GM21717 (cell line): ENCODE measurements around the gene SMNDC1.
"Not testable (repeated sequence)": the region's sequence is repeated elsewhere in the genome, so short reads cannot be mapped to it uniquely, and the experiment has no call there.

Experiments
- ATAC-seq: cut with Tn5 transposase; IDR thresholded peaks from one replicate; pipeline ENCODE4 v1.9.1; 2021; ENCODE audit warnings: mild to moderate bottlenecking, moderate library complexity; ENCODE audit not compliant: unreplicated experiment

The SMNDC1 gene

DNA sequence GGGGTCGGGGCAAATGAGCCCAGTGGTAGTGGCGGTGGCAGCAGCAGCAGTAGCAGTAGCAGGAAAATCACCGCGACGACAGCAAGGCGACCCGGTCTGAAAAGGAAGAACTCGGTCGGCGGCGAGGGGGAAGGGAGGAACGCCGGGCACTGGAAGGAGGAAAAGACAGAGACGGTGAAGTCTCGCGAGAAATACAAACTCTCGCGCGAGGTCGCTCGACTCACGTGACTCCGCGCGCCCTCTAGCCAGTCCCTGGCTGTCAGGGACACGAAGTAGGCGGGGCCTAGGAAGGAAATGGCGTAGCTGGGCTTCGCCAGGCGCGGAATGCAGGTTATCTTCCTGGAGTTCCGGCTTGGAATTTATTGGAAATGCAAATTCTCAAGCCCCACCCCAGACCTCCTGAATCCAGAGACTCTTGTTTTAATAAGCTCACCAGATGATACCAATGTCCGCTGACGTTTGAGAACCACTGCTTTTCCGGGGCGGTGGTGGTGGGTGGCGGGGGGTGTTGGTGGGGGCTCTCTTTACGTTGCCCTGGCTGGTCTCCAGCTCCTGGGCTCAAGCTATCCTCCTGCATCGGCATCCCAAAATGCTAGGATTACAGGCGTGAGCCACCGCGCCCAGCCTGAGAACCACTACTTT lies at the start of gene SMNDC1:
SMNDC1 (minus strand) TSS at position 141 of the 642 bp plus-strand sequence. CDS start 1,333 bp downstream, outside the sequence.
- peak; percentile 88 for ATAC-seq

DNA sequence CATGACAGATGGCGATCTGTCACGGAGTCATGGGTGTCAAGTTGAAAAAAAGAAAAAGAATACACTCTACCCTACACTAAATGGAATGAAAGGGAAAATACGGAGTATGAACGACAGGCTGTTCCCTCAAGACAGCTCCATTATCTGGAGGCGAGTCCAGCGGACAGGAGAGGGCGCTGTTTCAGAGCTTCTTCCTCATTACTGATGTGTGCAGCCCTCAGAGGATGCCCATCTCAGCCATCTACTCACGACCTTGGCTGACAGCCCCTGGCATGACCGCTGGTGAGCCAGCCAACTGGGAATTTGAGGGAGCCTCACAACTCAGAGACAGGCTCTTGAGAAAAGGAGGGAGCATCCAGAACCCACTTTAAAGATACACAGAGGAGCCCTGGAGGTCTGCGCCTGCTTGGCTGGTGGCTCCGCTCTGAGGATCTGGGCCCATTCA lies 49.6 kb upstream of the SMNDC1 start:
- no peak for ATAC-seq

- no peak for ATAC-seq
These were observed 48.8 kb upstream of the SMNDC1 start for GRCh38 chr10:110353244-110354119.

- no peak for ATAC-seq
These were observed 48.2 kb upstream of the SMNDC1 start for GRCh38 chr10:110352930-110353243.

GRCh38 chr10:110350812-110351211 lies 46.1 kb upstream of the SMNDC1 start:
- ATAC-seq = no peak

DNA sequence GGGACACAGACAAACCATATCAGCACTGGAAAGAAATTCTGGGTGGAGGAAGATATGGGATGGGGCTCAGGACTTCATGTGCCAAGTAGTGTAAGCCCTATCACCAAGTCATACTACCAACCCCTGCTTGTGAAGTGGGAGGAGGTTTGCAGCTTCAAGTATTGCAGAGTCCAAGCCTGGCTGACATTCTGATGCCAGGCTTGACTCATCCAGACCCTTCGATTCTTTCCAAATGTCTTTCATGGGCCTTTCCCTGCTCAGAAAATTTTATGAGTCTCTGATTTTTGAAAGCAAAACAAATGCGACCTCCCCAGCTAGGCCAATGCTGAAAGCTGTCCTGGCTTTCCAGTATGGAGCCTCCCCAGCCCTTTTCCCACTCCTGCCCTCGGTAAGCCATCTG lies 45.1 kb upstream of the SMNDC1 start:
- no peak for ATAC-seq

DNA sequence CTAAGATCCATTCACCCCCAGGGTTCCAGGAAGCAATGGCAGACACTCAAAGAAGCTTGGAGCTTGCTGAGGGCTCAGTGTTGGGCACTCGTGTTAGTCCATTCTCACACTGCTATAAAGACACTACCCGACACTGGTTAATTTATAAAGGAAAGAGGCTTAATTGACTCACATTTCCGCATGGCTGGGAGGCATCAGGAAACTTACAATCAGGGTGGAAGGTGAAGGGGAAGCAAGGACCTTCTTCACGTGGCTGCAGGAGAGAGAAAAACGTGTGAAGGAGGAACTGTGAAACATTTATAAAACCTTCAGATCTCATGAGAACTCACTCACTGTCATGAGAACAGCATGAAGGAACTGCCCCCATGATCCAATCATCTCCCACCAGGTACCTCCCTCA lies 44.7 kb upstream of the SMNDC1 start:
- no peak for ATAC-seq

- ATAC-seq = no peak
These were observed 43.6 kb upstream of the SMNDC1 start for GRCh38 chr10:110348336-110348735.

DNA sequence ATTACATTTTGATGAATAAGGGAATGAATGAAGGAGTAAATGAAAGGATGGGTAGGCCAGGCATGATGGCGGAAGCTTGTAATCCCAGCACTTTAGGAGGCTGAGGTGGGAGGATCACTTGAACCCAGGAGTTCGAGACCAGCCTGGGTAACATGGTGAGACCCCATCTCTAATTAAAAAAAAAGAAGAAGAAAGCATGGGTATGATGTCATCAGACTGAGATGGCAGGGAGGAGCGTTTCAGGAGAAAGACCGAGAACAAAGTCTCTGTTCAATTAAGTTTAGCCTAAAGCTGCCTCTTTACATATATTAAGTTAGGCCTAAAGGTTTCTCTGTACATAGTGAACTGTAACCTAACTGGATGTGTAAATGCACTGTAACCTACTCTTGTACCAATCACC lies 42.2 kb upstream of the SMNDC1 start:
- no peak for ATAC-seq

- ATAC-seq = no peak
These were observed 40.6 kb upstream of the SMNDC1 start for GRCh38 chr10:110345286-110345685.

DNA sequence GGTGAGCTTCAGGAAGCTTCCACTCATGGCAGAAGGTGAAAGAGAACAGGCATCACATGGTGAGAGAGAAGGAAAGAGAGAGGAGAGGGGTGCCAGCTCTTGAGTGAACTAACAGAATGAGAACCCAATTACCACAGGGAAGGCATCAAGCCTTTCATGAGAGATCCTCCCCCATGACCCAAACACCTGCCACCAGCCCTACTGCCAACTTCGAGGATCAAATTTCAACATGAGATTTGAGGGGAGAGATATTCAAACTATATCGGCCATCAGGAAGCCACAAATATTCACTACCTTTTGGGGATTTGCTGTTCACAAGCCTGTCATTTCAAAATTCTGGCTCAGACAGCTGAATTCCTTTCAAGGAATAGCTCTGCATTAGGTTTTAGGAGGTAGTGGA lies 39.9 kb upstream of the SMNDC1 start:
- ATAC-seq = no peak

GRCh38 chr10:110343947-110344346 lies 39.2 kb upstream of the SMNDC1 start:
- no peak for ATAC-seq

- no peak for ATAC-seq
These were observed 36.1 kb upstream of the SMNDC1 start for GRCh38 chr10:110340816-110341215.

DNA sequence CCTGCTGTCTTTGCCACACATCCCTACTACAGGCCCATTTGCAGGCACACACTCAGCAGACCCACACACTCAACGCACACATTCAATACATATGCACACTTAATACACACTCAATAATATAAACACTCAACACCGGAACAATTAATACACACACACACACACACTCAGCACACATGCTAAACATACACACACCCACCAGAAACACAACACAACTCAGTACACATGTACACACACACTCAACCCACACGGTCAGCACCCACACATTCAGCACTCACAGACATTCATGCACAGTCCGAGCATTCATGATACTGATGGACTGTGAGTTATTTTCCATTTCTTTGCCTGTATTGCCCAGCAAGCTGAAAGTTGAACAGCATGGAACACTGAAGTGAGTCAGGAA lies 35.4 kb upstream of the SMNDC1 start:
- ATAC-seq = no peak

DNA sequence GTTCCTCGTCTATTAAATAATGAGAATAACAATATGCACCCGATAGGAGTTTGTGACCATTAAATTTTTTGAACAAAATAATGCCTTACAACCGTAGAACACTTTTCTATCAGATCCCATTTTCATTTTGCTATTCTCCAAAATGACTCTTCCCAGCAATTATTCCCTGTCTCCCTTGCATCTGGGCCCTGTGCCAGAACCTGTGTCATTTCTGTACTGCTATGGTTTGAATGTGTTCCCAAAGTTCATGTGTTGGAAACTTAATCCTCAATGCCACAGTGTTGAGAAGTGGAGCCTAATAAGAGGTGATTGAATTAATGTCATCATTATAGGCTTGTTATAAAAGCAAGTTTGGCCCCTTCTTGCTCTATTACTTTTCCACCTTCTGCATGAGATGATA lies 33.2 kb upstream of the SMNDC1 start:
- ATAC-seq = no peak

GRCh38 chr10:110337401-110337800 lies 32.7 kb upstream of the SMNDC1 start:
- ATAC-seq = no peak

DNA sequence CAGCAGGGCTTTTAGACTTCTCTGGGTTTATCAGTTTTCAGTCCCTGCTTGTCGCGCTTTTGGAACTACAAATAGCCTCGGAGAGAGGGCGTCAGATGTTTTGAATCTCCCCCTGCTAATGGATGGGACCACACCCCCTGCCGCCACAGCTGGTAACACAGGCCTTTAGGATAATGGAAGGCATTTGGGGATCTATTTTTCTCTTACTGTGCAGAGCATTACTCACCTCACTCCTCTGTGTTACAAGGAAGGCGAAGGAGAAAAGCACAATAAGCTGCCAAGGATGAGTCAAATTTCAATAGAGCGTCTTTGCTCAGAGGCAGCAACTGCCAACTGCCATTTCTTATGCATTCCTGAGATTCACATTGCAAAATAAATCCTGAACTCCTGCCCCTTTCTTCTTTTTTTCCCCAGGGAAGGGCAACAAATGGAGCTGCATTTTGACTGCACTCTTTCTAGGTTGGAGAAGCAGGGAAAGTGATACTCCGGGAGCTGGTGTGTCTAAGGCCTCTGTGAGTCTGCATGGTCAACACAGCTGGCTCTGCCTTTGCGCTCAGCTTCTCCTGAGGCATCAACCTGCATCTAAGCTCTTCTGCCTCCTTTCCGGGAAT lies 31.5 kb upstream of the SMNDC1 start:
- no peak for ATAC-seq

DNA sequence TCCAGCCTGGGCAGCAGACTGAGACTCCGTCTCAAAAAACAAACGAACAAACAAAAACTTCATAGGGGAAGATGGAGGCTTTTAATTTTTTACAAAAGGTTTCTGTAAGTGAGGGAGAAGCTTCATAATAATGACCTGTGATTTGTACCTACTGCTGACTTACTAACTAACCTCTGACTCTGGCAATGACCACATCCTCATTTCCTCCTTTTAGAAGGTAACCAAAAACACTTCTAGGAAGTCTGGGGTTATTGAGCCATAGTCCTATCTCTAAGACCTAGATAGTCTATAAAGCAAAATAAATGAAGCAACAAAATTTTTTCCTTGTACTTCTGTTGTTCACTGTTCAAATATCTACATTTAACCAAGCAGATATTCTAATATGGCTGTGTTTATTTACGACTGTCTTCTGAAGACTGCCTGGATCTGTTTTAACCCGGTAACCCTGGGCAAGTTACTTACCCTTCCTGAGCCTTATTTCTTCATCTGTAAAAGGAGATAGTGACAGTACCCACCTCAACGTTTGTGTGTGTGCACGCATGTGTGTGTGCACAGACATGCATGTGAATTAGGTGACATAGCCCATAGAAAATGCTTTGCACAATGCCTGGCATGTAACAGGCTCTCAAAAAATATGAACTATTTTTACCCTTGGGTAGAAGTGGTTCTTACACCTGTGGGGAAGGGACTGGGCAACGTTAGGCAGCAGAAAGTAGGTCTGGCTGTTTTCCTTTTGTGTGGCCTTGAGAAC lies 30.8 kb upstream of the SMNDC1 start:
- ATAC-seq = no peak

- ATAC-seq = no peak
These were observed 29.4 kb upstream of the SMNDC1 start for GRCh38 chr10:110334061-110334656.

DNA sequence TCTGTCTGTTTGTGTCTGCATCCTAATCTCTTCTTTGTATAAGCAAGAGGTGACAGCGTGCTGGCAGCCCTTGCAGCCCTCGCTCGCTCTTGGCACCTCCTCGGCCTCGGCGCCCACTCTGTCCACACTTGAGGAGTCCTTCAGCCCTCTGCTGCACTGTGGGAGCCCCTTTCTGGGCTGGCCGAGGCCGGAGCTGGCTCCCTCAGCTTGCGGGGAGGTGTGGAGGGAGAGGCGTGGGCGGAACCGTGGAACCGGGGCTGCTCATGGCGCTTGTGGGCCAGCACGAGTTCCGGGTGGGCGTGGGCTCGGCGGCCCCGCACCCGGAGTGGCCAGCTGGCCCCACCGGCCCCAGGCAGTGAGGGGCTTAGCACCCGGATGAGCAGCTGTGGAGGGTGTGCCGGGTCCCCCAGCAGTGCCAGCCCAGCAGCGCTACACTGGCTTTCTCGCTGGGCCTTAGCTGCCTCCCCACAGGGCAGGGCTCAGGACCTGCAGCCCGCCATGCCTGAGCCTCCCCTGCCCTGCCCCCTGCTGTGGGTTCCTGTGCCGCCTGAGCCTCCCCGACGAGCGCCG lies 26.6 kb upstream of the SMNDC1 start:
- ATAC-seq = not testable (repeated sequence)

DNA sequence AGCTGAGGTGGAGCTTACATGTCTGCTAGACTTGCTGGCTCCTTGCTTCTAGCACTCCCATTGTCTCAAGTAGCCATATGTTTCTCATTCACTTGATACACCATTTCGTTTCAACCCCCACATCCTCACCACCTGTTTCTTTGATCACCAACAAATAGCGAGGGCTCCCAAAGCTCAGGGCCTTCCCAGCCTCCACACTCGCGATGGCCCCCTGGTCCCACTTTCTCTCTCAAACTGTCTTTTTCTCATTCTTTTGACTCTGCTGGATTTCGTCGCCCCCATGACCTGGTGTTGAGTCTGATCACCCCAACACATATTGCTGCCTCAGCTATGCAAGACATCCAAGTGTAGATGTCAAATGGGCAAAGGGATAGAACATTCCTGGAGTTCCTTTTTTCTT lies 26.0 kb upstream of the SMNDC1 start:
- no peak for ATAC-seq
